Measurements from ENCODE around the gene ABCF3. TPM values are rescaled to one million over a fixed set of nuclear protein-coding genes. Genes with fewer than 3 reads are reported as not detected.
"Not testable (repeated sequence)": the region's sequence is repeated elsewhere in the genome, so short reads cannot be mapped to it uniquely, and the experiment has no call there.

ABCF3 gene
- total and polyA plus RNA-seq, 4 donors = 30.1 to 75.6 (median 50.6) TPM

- DNase-seq; H3K27me3 ChIP-seq (ENCODE audit: control insufficient read depth in 1 of 2, insufficient read depth in 2 of 2, low read length in 1 of 2); H3K4me1 ChIP-seq (ENCODE audit: control insufficient read depth in 1 of 2, insufficient read depth in 2 of 2, low read length in 2 of 2); ATAC-seq (ENCODE audit: low FRiP score); H3K27ac ChIP-seq (ENCODE audit: low read depth in 1 of 2, low read length in 2 of 2); H3K4me3 ChIP-seq (ENCODE audit: low read length in 2 of 2); H3K9me3 ChIP-seq (ENCODE audit: control insufficient read depth, low read length); intact Hi-C loops (cut with DNase I); H3K36me3 ChIP-seq (ENCODE audit: control insufficient read depth in 1 of 2, insufficient read depth in 2 of 2, low read length in 1 of 2): not testable (repeated sequence)
- 57 to 66% methylated on average over 8 of the region's 8 CpGs for WGBS, 2 donors
Observed at GRCh38 chr3:184162571-184163070, 23.4 kb upstream of the ABCF3 start.

GRCh38 chr3:184164648-184165330, 21.2 kb upstream of the ABCF3 start:
- intact Hi-C loops (cut with DNase I) = no loop called here
- Histone ChIP-seq H3K4me1 (ENCODE audit: control insufficient read depth in 1 of 2, insufficient read depth in 2 of 2, low read length in 2 of 2) (no peaks in the 10 kb centered on the region), H3K27ac (ENCODE audit: low read depth in 1 of 2, low read length in 2 of 2) (no peak overlapping the region), H3K36me3 (ENCODE audit: control insufficient read depth in 1 of 2, insufficient read depth in 2 of 2, low read length in 1 of 2) (peaks cover 3 to 5% of the 10 kb centered on the region in 2 donors), H3K27me3 (ENCODE audit: control insufficient read depth in 1 of 2, insufficient read depth in 2 of 2, low read length in 1 of 2) (no peaks in the 10 kb centered on the region), H3K4me3 (ENCODE audit: low read length in 2 of 2) (no peak overlapping the region), H3K9me3 (ENCODE audit: control insufficient read depth, low read length) (no peaks in the 10 kb centered on the region)
- 90% methylated on average over 16 of the region's 16 CpGs for WGBS, 2 donors
- DNase-seq = no peak
- ATAC-seq (ENCODE audit: low FRiP score) = no peak

DNA sequence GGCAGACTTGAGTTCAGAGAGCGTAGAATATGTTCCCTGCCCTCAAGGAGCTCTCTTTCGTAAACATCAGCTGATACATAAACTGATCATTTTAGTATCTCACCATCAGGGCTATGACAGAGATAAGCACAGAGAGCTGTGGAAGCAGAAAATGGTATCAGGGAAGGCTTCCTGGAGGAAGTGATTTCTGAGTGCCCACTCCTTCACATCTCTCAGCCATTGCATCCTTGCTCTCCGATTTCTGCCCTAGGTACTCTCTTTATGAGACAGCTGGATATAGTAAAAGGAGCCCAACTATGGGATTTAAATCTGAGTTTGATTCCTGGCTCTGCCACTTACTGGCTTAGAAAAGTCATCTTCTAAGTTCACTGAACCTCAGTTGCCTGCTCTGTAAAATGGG, 20.5 kb upstream of the ABCF3 start:
- Histone ChIP-seq H3K4me1 (ENCODE audit: control insufficient read depth in 1 of 2, insufficient read depth in 2 of 2, low read length in 2 of 2) (no peaks in the 10 kb centered on the region), H3K4me3 (ENCODE audit: low read length in 2 of 2) (no peak overlapping the region), H3K27me3 (ENCODE audit: control insufficient read depth in 1 of 2, insufficient read depth in 2 of 2, low read length in 1 of 2) (no peaks in the 10 kb centered on the region), H3K36me3 (ENCODE audit: control insufficient read depth in 1 of 2, insufficient read depth in 2 of 2, low read length in 1 of 2) (peaks cover 3 to 5% of the 10 kb centered on the region in 2 donors), H3K27ac (ENCODE audit: low read depth in 1 of 2, low read length in 2 of 2) (no peak overlapping the region), H3K9me3 (ENCODE audit: control insufficient read depth, low read length) (no peaks in the 10 kb centered on the region)
- ATAC-seq (ENCODE audit: low FRiP score) (no peak), DNase-seq (no peak)
- 94 to 96% methylated on average over 3 of the region's 3 CpGs for WGBS, 2 donors
- intact Hi-C loops (cut with DNase I) = no loop called here

DNA sequence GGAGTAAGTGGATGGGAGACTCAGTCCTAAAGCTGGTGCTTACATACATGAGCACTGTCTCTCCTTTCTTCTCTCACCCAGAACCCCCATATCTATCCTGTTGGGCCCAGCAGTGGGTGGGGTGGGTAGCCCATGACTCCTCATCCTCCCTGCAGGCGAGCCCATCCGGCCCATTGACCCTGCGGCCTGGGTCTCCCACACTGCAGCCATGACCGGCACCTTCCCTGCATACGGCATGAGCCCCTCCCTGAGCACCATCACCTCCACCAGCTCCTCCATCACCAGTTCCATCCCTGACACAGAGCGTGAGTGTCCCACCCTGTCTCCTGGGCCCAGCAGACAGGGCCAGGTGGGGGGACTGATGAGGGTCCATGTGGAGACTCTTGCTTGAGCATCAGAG, 19.3 kb upstream of the ABCF3 start:
- H3K9me3 ChIP-seq (ENCODE audit: control insufficient read depth, low read length) = no peaks in the 10 kb centered on the region
- no peak overlapping the region for H3K4me3 ChIP-seq (ENCODE audit: low read length in 2 of 2)
- no peaks in the 10 kb centered on the region for H3K4me1 ChIP-seq (ENCODE audit: control insufficient read depth in 1 of 2, insufficient read depth in 2 of 2, low read length in 2 of 2)
- WGBS, 2 donors = 91% methylated on average over 6 of the region's 6 CpGs
- H3K27me3 ChIP-seq (ENCODE audit: control insufficient read depth in 1 of 2, insufficient read depth in 2 of 2, low read length in 1 of 2) = no peaks in the 10 kb centered on the region
- ATAC-seq (ENCODE audit: low FRiP score) (no peak), DNase-seq (no peak)
- intact Hi-C loops (cut with DNase I) = no loop called here
- H3K27ac ChIP-seq (ENCODE audit: low read depth in 1 of 2, low read length in 2 of 2) = no peak overlapping the region
- peaks cover 3 to 5% of the 10 kb centered on the region in 2 donors for H3K36me3 ChIP-seq (ENCODE audit: control insufficient read depth in 1 of 2, insufficient read depth in 2 of 2, low read length in 1 of 2)

DNA sequence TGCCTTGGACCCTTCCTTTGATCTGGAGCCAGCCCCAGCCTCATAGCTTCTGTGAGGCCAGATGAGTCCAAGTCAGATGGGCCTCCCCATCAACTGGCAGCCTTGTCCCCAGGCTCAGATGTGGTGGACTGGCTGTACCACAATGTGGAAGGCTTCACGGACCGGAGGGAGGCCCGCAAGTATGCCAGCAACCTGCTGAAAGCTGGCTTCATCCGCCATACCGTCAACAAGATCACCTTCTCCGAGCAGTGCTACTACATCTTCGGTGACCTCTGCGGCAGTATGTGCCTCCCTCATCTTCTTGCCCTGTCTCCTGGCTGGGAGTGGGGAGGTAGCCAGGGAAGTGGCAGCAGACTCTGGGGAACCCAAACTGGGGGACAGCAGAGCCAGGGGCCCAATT, 18.2 kb upstream of the ABCF3 start:
- no peaks in the 10 kb centered on the region for H3K27me3 ChIP-seq (ENCODE audit: control insufficient read depth in 1 of 2, insufficient read depth in 2 of 2, low read length in 1 of 2)
- WGBS, 2 donors = 93 to 95% methylated on average over 8 of the region's 8 CpGs
- DNase-seq (no peak), ATAC-seq (ENCODE audit: low FRiP score) (no peak)
- intact Hi-C loops (cut with DNase I) = no loop called here
- no peaks in the 10 kb centered on the region for H3K4me1 ChIP-seq (ENCODE audit: control insufficient read depth in 1 of 2, insufficient read depth in 2 of 2, low read length in 2 of 2)
- H3K4me3 ChIP-seq (ENCODE audit: low read length in 2 of 2) = no peak overlapping the region
- H3K9me3 ChIP-seq (ENCODE audit: control insufficient read depth, low read length) = no peaks in the 10 kb centered on the region
- H3K27ac ChIP-seq (ENCODE audit: low read depth in 1 of 2, low read length in 2 of 2) = no peak overlapping the region
- H3K36me3 ChIP-seq (ENCODE audit: control insufficient read depth in 1 of 2, insufficient read depth in 2 of 2, low read length in 1 of 2) = peaks cover 5 to 6% of the 10 kb centered on the region in 2 donors

DNA sequence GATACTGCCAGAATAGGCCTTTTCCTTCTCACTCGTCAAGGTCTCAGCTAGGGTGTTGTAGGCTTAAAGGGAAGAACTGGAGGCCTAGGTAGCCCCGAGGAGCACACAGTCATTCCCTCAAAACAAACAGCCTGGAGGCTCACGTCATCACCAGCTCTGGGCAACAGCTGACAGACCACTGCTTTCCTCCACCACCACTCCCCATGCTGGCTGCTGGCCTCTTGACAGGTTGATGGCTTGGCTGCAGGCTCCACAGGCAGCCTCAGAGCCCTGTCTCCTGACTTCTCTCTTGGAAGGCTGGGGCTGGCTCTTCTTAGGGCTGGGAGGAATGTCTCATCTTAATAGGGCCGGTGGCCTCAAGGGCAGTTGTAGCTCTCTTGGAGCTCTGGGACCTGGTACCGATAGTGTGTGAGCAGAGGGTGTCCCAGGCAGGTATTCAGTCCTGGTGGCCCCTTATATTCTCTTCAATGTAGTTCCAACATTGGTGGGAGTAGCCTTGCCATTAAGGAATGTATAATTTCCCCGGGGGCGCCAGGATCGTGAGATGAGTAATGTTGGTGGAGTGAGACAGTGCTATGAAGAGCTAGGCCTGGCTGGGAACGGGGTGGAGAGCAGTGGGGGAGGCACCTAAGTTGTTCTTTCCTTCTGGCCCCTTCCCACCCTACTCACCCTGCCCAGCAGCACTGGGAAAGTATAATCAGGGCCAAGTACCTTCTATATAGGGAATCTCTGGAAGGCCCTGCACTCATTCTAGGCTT, 17.5 kb upstream of the ABCF3 start:
- no peaks in the 10 kb centered on the region for H3K27me3 ChIP-seq (ENCODE audit: control insufficient read depth in 1 of 2, insufficient read depth in 2 of 2, low read length in 1 of 2)
- DNase-seq (no peak), ATAC-seq (ENCODE audit: low FRiP score) (no peak)
- intact Hi-C loops (cut with DNase I) = no loop called here
- H3K4me3 ChIP-seq (ENCODE audit: low read length in 2 of 2) = no peak overlapping the region
- 48 to 58% methylated on average over 9 of the region's 9 CpGs for WGBS, 2 donors
- no peaks in the 10 kb centered on the region for H3K4me1 ChIP-seq (ENCODE audit: control insufficient read depth in 1 of 2, insufficient read depth in 2 of 2, low read length in 2 of 2)
- H3K9me3 ChIP-seq (ENCODE audit: control insufficient read depth, low read length) = no peaks in the 10 kb centered on the region
- no peak overlapping the region for H3K27ac ChIP-seq (ENCODE audit: low read depth in 1 of 2, low read length in 2 of 2)
- H3K36me3 ChIP-seq (ENCODE audit: control insufficient read depth in 1 of 2, insufficient read depth in 2 of 2, low read length in 1 of 2) = peaks cover 5 to 6% of the 10 kb centered on the region in 2 donors

DNA sequence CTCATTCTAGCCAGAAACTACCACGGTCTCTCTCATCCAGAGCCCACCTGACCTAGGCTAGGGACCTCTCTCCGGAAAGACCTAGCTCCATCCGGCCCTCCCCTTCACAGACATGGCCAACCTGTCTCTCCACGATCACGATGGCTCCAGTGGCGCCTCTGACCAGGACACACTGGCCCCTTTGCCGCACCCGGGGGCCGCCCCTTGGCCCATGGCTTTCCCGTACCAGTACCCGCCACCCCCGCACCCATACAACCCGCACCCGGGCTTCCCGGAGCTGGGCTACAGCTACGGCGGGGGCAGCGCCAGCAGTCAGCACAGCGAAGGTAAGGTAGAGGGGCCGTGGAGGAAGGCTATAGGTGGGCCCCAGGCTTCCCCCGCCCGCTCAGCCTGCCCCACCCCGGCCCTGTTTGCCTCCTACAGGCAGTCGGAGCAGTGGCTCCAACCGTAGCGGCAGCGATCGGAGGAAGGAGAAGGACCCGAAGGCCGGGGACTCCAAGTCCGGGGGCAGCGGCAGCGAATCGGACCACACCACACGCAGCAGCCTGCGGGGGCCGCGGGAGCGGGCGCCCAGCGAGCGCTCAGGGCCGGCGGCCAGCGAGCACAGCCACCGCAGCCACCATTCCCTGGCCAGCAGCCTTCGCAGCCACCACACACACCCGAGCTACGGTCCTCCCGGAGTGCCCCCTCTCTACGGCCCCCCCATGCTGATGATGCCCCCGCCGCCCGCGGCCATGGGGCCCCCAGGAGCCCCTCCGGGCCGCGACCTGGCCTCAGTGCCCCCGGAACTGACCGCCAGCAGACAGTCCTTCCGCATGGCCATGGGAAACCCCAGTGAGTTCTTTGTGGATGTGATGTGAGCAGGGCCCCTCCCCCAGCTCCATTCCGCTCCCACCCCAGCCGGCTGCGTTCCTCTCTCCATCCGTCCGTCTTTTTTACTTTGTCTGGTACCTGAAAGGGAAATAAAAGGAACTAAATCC, 15.8 kb upstream of the ABCF3 start:
- H3K27ac ChIP-seq (ENCODE audit: low read depth in 1 of 2, low read length in 2 of 2) = no peak overlapping the region
- no peak for ATAC-seq (ENCODE audit: low FRiP score)

GRCh38 chr3:184171562-184171961, 14.4 kb upstream of the ABCF3 start:
- intact Hi-C loops (cut with DNase I) = no loop called here
- WGBS, 2 donors = 66 to 74% methylated on average over 9 of the region's 9 CpGs
- Histone ChIP-seq H3K9me3 (ENCODE audit: control insufficient read depth, low read length) (no peaks in the 10 kb centered on the region), H3K27ac (ENCODE audit: low read depth in 1 of 2, low read length in 2 of 2) (no peak overlapping the region), H3K27me3 (ENCODE audit: control insufficient read depth in 1 of 2, insufficient read depth in 2 of 2, low read length in 1 of 2) (no peaks in the 10 kb centered on the region), H3K36me3 (ENCODE audit: control insufficient read depth in 1 of 2, insufficient read depth in 2 of 2, low read length in 1 of 2) (peaks cover 0 to 3% of the 10 kb centered on the region in 2 donors), H3K4me3 (ENCODE audit: low read length in 2 of 2) (no peak overlapping the region), H3K4me1 (ENCODE audit: control insufficient read depth in 1 of 2, insufficient read depth in 2 of 2, low read length in 2 of 2) (no peaks in the 10 kb centered on the region)
- ATAC-seq (ENCODE audit: low FRiP score) (no peak), DNase-seq (no peak)

More for the DNA sequence above, 15.8 kb upstream of the ABCF3 start:
- DNase-seq = peak in 1 of 2 donors; percentile 69
- intact Hi-C loops (cut with DNase I) = no loop called here
- Histone ChIP-seq H3K36me3 (ENCODE audit: control insufficient read depth in 1 of 2, insufficient read depth in 2 of 2, low read length in 1 of 2) (peaks cover 0 to 6% of the 10 kb centered on the region in 2 donors), H3K4me1 (ENCODE audit: control insufficient read depth in 1 of 2, insufficient read depth in 2 of 2, low read length in 2 of 2) (no peaks in the 10 kb centered on the region), H3K27me3 (ENCODE audit: control insufficient read depth in 1 of 2, insufficient read depth in 2 of 2, low read length in 1 of 2) (no peaks in the 10 kb centered on the region), H3K4me3 (ENCODE audit: low read length in 2 of 2) (no peak overlapping the region), H3K9me3 (ENCODE audit: control insufficient read depth, low read length) (no peaks in the 10 kb centered on the region)
- WGBS, 2 donors = 86 to 89% methylated on average over 56 to 66 of the region's 66 CpGs

All from aorta (tissue), 5 donors.